Stimulated activated CD4-positive, alpha-beta T cell treated with anti-CD3 and anti-CD28 coated beads, TNF-alpha, amount 100 ng/mL, for 48 hours (primary cell): ENCODE results near the gene FAM170B.

Experiments
- DNase-seq, 3 donors: peaks; one replicate each; pipeline ENCODE4 v3.0.0-alpha.2; 2020; ENCODE audit warnings: low read depth in 3 of 3

FAM170B gene

DNA sequence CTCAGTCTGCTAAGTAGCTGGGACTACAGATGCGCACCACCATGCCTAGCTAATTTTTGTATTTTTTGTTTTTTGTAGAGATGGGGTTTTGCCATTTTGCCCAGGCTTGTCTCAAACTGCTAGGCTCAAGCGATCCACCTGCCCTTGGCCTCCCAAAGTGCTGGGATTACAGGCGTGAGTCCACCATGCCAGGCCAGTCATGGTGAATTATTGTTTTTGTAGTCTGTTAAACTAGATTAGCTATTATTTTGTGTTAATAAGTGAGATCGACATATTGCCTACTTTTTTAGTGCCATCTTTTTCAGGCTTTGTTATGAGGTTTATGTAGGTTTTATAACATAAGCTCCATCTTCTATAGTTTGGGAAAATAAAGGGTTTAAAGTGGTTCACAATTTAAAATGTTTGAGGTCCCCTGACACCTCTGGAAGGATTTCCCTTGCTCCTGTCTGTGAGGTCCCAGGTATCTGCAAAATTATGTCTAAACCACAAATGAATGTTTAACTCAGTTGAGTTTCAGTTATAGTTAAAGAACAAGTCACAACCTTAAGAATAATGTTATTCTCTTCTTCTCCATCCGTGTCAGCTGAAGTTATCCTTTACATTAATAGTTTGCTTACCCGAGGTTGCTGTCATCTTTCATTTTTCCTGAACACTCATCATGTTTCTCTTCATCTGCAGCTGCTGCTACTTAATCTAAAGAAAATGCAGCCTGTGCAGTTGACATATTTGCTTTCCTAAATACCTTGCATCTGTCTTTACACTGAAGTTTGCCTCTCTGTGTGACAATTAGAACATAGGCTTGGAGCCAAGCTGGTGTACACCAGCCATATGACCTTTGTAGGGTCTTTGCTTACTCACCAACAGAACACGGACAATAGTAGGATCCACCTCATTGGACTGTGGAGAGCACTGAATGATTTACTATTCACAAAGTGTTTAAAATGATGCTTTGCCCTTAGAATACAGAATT, 9.6 kb downstream of the FAM170B start:
- DNase-seq: no peak

DNA sequence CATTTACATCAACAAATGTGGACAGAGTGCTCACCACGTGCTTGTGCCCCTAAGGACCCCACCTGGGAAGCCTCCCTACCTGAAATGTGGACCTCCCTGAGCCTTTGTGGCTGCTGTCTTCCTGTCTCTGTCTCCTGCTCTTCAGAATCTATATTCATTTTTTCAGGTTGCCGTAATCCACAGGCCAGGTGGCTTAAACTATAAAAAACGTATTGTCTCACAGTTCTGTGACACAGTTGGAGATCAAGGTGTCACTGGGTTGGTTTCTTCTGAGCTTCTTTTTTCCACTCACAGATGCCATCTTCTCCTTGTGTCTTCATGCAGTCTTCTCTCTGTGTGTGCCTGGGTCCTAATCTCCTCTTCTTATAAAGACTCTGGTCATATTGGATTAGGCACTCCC, 12.9 kb downstream of the FAM170B start:
- no peak for DNase-seq

DNA sequence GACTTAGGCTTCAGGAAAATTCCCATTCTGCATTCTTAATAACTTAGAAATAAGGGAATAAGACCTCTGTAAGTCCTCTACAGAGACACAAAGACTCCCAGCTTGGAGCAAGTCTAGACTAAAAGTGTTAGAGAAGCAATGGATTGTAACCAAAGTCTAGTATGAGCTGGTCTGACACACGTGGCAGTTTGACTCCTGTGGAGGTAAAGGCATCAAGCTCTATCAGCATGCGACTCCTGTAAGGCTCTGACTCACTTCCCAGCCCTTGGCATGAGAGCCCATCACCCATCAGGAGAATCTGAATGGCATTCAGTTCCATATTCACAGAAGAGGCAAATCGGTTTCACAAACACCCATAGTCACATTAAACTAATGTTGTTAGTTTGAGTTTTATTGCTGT, 14.1 kb downstream of the FAM170B start:
- no peak for DNase-seq

DNA sequence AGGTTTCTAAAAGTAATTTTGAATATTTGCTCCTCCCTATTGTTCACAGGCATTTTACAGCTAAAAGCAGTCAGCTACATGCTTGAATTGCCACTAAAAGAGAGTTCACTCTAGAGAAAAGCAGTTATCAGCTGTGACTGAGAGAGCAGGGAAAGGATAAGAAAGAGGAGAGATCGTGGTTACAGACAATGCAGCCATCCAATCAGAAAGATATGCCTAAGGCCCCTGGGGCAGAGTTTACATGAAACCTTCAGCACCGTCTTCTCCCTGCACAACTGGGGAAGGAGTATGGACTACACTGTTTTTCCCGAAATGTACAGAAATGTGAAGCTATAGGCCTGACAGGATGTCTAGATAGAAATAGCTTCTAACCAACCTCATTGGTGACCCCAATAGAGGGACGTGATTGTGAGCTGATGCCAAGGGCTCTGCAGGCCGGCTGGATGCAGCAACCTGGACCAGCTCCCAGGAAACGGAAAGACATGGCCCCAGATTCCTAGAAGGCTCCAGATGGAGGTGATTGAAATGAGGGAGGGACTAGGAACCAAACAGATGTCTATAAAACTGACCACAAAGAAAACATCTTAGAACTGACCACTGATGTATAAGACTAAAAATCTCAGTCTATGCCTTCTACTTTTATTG, 15.3 kb downstream of the FAM170B start:
- no peak for DNase-seq

DNA sequence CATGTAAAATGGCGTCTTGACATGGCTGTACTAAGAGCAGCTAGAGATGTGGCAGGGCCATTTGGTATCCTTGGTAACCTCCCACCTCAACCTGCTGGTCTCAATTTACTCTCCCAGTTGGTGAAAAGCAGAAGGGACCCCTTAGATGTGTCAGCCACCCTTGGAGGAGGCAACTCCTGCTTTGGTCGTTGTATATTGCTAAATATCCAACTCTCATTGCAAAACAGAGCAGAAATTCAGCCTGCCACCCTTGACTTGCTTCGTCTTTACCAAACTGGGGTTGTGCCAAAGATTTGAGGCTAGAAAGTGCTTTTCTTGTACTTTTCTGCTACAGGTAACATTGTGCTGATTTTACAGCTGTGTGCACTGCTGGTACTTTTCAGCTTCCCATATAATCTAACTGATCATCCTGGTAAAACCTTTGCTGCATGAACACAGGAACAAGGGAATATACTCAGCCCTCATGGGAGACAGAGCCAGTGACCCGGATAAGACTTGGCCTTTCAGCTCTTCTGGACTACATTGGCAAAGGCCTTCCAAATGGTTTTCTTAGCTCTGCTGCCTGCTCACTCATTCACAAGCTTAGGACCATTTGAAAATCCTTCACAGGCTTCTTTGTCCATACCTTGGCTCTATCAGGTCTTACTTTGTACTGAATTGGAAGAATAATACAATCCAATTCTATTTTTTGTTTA, 16.3 kb downstream of the FAM170B start:
- DNase-seq: no peak

DNA sequence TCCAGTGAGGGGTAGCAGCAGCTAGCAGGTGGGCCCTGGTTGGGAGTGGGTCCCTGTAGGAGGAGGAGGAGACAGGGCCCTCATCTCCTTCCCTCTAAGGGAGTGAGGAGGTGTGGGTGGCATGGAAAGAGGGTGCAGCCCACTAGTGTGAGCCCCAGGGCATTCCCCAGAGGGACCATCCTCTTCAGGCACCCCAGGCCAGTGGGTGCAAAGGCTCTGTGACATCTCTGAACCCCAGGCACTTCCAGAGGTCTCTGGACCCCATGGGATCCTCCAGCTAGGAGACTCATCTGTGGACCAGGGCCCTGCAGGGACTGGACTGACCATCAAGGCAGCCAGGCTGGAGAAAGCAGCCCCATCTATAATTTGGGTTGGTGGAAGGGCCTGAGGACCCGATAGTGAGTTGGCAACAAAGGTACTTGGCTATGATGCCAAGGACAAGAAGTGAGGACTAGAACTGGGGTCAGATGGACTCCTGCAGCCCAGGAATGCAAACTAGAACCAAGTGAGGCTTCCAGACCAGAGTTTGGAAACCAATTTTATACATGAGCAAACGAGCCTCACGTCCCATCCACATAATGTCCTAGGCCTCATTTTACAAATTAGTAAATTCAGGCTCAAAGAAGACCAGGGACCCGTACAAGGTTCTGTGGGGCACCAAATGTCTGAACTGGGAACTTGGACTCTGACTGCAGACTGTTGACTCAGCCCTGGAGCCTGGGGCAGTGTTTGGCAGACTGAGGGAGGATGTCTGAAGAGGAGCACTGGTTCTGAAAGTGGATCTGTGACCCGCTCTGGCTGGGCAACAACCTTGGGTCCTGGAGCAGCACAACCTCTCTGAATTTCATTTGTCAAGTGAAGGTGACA, 17.1 kb downstream of the FAM170B start:
- DNase-seq: no peak

DNA sequence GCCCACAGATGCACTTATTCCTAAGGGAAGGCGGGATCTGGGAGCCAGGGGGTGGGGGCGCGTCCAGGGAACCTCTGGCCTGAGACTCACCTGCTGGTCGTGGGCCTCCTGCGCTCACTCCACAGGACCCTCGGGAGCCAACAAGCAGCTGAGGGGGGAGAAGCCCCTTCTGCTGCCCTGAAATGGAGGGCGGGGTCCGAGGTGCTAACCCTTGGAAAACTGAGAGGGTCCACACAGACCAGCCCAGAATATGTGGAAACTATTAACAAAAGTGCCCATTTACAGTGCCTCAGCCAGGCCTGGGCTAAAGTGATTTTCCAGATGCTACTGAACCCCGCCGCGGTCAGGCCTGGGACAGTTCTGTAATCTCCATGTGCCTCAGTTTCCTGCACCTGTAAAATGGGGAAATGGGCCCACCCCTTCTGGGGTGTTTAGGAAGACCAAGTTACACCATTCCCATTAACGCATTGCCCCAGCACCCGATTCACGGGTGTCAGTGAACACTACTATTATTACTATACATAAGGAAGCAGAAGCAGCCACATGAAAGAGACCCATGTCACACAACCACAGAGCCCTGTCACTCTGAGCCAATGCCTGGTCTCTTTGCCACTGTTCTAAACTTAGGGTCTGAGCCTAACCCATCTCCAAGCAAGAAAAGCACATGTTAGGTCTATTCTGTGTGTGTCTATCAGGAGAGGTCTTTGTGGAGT, 17.9 kb downstream of the FAM170B start:
- DNase-seq: no peak

DNA sequence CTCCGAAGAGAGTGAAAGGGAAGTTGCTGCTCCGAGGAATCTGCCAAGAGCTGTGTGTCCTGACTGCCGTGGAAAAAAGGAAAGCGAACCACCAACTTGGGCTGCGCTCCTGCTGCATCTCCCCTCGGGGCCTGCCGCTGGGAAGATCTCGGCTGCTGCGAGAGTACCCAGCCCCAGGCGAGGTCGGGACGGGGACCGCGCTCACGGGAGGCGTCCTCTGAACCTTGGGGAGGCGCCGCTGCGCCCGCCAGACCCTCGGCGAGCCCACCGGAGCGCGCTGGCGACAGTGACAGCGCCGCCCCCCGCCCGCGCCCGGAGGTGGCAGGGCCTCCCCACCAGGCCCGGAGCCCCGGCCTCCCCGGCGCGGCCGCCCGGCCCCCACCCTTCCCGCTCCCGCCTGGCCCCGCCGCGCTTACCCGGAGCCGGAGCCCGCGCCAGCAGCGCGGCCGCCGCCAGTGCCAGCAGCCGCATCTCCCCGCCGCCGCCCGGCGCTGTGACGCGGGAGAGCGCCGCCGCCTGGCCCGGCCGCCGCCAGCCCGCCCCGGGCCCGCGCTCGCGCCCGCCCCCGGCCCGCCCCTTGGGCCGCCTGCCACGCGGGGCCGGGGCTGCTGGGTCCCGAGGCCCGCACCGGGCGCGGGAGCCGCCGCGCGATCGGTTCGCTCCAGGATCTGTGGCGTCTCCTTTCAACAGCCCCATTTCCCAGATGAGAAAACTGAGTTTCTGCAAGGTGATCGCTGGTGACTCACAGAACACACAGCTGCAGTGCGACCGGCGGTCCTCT, 18.6 kb downstream of the FAM170B start, which contains the start of gene VSTM4:
TSS of gene VSTM4 (minus strand) at position 508 of the 781 bp plus-strand sequence. CDS start at position 471, 37 bp downstream.
- no peak for DNase-seq

DNA sequence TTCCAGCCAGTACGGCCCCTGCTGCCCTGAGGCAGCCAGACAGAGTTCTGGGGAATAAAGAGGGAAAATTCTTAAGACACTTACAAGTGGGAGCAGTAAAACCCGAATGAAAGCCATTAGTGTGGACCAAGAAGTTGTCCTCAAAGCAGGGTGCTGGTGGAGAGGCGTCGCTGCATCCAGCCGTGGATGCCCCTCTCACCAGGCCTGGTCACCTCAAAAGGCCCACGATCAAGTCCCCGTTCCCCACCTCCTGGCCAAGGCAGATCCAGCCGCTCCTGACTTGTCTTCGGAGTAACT, 19.2 kb downstream of the FAM170B start:
- DNase-seq: no peak

DNA sequence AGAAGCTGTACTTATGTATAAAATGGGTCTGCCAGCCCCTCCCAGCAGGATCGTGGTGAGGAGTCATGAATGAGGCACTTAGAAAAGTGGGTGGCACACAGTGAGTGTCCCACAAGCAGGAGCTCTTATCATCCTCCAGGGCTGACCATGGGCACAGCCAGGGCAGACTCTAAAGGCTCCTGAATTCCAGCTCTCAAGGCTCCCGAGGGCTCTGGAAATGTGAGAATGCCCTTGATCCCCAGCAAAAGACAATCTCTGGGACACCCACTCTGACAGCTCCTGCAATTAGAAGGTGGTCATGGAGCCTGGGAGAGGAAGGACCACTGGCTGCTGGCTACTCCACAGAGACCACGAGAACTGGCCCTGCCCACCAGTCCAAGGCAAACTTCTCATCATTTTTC, 20.1 kb downstream of the FAM170B start:
- no peak for DNase-seq

DNA sequence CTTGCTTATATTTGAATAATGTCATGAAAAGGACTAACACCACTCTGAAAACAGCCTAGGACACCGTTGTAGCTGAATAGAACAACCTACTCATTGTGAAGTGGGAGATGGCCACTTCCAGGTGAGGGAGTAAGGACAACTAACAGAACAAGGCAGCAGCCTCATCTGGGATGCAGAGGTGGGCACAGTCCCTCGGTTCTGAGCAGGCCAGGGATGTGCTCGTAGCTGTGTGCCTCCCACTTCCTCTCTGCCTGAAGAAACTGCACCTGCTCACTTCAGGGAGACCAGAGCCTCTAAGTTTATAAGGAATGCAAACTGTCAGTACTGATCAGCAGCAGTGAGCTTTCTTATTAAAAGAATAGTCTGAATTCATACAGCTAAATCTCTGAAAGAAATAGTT, 21.0 kb downstream of the FAM170B start:
- no peak for DNase-seq

DNA sequence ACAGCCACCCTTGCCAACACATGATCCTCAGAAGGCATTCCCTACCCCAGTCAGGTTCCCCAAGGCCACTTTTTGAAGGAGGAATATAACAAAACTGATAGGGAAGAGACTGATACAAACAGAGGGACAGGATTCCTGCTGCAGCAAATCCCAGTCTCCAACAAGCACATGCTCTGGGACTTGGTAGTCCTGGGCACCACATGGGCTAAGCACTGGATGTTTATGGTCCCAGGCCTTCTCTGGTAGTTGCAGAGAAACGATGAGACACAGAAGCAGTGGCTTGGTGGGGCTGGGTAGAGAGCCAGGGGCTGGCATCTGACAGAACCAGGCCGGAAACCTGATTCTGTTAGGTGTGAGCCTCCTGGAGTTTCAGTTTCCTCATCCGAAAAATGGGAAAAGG, 21.7 kb downstream of the FAM170B start:
- no peak for DNase-seq

DNA sequence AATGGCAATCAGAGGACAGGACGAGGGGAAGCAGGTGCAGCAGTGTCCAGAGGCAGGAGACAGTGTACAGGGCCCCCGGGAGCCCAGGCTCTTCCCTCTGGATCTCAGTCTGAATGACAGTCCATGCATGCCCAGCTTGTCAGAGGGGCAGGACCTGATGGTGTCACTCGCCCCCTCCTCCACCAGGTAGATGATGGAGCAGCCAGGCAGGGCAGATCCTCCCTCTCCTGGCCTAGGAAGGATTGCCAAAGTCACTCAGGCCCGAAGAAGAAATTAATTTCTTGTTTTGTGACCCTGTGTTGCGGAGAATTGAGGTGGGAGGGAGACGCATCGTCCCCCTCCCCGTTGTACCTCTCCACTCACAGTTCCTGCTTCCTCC, 22.5 kb downstream of the FAM170B start:
- no peak for DNase-seq

DNA sequence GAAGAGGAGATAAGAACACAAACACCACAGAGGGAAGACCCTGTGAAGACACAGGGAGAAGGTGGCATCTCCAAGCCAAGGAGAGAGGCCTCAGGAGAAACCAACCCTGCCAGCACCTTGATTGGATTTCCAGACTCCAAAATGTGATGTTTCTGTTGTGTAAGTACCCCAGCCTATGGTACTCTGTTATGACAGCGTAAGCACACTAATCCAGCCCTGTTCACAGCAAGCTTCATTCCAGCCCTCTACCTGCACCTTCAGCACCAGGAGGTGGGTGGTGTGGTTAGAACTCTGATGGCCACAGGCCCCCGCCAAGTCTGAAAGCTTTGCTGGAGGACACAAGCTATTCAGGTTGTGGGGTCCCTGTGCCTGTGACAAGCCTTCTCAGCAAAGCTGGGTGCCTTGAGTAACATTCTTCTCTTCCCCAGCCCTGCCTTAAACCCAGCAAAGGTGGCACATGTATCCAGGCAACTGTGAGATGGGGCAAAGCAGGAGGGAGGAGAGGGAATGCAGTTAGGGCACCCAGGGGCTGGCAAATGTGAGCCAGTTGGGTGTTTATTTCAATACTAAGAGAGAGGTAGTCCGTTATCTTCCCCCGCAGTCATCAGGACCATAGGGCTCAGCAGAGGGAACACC, 23.0 kb downstream of the FAM170B start:
- DNase-seq: no peak

DNA sequence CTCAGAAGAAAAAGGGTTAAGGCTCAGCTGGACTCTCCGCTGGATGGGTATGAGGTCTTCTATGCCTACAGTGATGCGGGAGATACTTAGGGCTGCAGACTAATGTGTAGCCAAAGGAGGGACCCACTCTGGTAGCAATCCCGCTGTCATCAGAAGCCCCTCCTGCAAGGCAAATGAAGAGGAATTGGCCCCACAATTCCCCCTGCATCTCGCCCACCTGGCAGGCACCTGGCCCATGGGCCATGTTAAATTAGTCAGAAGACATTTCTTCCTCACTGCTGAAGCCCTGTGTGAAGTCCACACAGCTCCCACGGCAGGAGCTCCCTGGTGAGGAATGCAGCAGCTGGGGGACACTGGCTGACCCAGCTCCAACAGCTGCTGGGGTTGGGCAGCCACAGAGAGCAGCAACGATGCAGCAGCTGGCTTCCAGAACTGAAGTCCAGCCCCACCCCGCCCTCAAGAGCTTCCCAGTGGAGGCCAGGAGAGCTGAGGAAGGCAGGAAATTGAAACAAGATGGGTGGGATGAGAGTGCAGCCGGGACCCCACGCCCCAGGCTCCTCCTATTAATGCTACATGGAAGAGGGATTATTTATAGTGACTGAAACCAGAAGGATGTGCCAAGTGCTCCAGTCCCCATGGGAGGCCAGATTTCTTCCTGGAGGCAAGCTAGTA, 24.0 kb downstream of the FAM170B start:
- no peak for DNase-seq

DNA sequence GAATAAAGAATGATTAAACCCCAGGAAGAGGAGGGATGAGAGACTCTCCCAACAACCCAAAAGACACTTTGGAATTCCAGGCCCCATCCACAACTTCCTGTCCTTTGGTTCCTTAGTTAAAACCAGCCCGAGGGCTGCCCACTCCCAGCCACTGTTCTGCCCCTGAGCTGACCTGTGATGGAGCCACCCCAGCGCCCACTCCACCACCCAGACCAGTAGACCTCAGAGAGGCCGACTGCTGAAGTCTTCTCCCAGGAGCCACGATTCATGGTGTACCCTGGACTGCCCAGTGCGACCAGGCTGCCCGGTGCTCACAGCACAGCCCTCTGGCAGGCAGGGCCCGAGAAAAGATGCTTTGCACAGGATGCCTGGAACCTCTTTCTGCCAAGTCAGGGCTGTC, 25.2 kb downstream of the FAM170B start:
- no peak for DNase-seq

DNA sequence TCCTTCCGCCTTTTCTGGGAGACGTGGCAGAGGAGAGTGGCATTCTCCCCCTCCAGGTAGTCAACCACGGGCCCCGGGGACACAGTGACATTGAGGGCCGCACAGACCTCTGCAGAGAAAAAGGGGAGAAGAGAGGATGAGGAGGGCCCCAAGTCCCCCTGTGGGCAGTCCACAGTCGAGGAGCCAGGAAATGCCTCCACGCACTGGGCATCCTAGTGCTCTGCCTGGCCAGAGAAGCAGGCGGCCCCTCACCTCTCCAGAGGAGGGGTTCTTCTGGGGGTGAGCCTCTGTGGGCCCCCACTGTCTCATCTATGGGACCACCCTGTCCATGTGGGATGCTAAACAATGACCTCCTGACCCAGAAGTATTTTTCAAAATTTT, 25.9 kb downstream of the FAM170B start:
- DNase-seq: no peak

DNA sequence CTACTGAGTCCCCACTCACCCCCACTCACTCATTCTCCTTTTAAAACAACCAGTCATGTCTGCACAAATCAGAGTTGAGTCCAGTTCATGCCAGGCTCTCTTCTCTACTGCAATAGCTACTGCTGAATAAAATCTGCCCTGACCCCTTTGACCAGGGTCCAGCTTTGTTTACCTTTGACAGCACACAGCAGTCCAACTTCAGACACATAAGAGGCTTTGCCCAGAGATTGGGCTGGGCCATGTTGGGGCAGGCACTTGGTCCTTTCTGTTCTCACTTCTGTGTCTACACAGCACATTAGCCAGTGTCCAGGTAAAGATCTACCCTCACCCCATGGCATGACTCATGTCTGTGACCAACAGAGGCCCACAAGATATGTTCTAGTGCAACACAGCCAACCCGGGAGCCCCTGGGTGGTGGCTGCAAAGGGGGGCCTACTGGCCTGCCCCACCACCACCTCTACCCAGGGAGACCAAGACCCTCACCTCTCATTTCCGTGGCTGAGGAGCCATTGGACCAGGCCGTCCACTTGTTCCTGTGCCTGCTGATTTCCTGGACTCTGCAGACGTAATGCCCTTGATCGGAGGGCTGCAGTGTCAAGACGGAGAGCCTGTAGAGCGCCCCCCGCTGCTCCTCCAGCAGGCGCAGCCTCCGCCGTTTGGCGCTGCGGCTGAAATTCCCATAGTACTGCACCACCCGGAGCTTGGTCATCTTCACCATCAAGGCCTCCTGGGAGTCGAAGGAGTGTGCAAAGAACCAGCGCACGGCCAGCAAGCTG, 26.5 kb downstream of the FAM170B start:
- no peak for DNase-seq

DNA sequence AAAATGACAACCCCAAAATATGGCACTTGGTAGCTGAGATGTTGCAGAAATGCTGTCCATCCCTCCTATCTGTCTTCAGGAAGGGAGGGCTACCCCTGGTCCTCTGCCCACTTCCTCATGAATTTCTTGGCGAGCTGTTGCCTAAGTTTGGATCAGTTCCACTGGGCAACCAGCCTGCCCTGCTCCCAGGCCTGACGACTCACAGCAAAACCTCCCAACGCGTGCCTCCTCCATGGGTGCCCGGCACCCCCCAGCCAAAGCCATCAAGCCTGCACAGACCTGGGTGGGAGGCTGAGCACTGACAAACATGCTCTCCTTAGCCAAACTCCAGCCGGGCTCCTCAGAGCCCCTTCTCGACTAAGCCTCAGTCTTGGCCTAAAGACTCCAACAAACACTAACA, 27.4 kb downstream of the FAM170B start:
- DNase-seq: no peak
